ENCODE measurements around the gene CATSPER3.

Gene CATSPER3

DNA sequence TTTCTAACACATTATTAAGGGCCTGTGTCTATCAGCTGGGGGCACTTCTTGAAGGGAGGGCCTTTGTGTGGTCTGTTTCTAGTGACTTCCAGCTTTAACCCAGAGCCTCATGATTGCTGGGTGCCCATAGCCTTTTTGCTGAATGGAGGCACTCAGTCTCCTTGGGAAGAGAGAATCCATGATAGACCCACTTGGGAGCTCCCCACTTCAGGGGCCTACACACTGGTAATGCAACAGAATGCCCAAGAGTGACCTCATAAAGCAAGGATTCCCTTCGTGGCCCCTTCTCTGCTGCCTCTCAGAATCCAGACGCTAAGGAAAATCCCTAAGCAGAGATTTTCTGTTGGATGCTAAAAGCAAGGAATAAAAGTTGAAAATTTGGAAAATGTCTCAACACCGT, at the start of gene CATSPER3:
TSS of gene CATSPER3 (plus strand) at position 301 of the 400 bp plus-strand sequence. CDS start at position 386, 85 bp downstream.
- DNase-seq (ENCODE audit: low read depth): no peak

DNA sequence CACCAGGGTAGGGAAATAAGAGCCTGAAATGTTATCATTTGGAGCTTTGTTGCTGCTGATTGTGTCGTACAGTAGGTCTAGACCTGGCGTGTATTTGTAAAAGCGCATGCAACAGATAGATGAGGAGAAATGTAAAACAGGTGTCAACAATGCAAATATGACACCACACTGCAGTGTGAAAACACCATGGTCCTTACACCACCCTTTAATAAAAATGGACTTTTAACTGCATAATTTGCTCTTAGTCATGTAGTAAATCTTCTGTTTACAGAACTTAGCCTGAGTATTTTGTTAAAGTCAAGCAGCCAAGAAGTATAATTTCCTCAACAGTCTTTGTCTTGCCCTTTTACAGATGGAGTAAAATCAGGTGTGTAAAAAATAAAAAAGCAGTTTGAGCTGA, 48.8 kb upstream of the CATSPER3 start:
- no peak for DNase-seq (ENCODE audit: low read depth)

DNA sequence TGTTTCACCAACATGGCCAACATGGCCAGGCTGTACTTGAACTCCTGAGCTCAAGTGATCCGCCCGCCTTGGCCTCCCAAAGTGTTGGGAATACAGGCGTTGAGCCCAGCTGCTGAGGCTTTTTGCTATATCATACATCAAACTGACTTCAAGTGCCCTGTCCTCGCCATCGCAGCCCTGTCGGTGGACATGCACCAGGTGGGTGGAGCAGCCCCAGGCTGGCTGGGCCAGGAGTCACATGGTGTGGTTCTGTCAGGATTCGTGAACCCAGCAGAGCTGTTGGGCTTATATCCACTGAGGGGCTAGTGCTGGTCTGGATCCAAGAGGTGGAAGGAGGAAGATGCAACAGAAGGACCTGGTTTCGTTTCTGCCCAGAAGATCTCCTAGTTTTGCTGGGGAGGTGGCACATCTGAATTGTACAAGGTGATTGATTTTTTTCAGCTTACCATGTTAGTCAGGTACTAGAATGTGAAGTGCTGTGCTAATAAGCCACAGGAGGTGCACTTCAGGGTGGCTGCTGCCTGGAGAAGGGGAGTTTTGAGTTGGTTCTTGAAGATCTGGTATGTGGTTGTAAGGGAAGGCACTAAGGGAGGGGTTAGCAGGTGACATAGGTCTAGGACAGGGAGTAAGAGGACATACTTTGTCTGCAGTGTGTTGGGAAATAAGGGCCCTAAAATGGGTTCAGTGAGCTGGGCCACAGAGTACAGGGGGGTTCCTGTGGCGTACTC, 46.7 kb upstream of the CATSPER3 start:
- no peak for DNase-seq (ENCODE audit: low read depth)

DNA sequence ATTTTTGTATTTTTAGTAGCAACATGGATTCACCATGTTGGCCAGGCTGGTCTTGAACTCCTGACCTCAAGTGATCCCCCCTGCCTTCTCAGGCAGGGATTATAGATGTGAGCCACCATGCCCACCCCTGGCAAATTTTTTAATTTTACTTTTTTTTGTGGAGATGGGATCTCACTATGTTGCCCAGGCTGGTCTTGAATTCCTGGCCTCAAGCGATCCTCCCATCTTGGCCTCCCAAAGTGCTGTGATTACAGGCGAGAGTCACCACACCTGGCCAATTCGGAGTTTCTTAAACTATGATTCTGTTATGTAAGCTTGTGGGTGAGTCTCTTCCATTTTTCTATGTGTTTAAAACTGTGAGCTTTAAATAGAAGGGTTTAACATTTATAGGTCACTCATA, 35.2 kb upstream of the CATSPER3 start:
- no peak for DNase-seq (ENCODE audit: low read depth)

DNA sequence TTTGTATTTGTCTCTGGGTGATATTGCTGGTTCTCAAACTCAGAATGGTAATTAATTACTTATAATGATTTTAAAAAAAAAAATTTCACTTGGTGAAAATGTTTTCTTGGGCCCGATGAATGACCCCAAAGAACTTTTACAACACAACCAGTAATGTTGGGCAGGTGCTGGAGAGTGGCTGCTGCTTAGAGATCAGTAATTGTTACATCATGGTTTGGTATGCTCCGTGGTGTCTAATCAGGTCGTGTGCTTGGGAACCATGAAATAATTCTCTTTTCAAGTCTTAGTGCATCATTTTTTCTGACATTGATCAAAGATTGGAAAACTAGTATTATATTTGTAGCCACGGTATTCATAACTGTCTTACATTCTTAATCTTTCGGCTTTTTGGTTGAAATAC, 33.5 kb upstream of the CATSPER3 start:
- no peak for DNase-seq (ENCODE audit: low read depth)

DNA sequence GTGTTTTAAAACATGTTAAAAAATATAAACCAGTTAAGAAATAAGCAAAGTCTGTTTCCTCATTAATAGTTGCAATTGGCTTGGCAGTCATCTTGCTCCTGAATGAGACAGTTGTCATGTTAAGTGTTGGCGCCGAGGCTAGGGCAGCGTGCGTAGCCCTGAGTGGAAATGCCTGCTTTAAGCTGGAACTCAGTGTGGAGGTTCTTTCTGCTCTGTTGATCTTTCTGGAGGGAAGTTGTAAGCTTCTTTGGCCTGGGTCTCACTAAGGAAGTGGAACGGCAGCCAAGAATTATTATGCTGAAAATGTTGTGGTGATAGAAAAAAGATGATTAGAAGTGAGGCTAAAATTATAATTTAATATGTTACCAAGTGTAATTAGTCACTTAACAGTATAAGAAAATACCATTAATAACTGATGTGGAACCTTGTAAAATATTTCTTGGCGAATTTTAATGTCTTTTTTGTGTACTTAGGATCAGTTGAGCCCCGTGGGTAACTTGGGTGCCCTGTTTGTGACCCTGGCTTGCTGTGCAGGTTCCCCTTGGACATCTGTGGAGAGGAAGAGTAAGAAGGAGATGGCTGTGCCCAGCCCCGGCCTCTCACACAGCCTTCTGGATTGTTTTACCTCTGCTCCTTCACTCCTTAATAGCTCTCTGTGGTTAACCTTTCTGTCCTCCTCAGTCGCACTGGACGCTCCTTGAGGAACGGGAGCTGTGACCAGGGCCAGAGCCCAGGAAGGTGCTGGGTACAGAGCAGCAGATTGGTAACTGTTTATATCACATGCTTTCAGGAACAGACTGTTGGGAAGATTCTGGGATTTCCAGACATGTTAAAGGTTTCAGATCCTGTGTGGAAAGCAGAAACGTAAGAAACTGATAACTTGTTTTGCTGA, 31.8 kb upstream of the CATSPER3 start:
- DNase-seq (ENCODE audit: low read depth): no peak

DNA sequence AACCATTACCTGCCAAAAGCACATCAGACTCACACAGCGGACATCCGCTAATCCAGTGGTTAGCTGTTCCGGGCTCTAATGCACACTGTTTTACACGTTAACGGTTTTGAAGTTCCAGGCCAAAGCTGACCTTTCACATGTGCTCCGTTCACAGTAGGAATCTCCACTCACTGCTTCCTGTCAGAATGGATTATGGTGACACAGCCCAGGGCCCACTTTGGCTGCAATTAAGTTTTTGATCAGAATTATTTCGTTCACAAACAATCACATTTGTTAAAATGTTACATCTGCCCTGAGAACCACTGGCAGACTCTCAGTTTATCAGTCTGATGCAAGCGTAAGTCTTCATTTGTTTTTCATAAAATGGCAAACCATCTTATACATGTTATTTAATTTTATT, 30.2 kb upstream of the CATSPER3 start:
- DNase-seq (ENCODE audit: low read depth): no peak

DNA sequence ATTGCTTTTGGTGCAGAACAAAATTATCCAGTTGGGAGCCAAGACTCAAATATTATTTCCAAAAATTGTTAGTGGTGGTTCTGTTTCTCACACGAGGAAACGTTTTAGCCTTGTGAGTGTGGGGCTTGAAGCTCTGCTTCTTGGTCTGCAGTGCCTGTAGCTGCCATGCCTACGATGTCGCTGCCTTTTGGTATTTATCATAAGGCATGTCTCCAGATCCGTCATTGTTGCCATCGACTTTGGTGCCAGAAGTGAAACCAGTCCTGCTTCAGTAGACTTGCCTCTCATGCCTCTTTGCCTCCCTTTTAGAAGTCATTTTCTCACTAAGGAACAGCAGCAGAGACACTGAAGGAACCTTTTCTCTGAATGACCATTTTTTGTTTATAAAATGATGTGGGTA, 29.7 kb upstream of the CATSPER3 start:
- no peak for DNase-seq (ENCODE audit: low read depth)

DNA sequence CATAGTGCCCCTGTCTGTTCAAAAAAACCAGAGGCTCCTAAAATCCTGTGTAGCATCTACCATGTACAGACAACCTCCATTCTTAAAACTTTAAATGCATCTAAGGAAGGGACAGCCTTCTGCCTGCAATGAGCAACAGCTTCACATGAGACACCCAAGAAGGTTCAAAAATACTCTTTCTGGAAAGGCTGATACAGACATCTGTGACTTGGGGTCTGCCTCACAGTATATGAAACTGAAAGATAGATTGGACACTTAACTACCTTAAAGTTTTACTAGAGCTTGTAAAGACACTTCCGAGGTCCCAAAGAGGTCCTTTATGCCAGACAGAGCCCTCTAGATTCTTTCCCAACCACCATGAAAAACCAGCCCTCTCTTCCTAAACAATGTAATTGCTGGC, 28.2 kb upstream of the CATSPER3 start:
- DNase-seq (ENCODE audit: low read depth): no peak

DNA sequence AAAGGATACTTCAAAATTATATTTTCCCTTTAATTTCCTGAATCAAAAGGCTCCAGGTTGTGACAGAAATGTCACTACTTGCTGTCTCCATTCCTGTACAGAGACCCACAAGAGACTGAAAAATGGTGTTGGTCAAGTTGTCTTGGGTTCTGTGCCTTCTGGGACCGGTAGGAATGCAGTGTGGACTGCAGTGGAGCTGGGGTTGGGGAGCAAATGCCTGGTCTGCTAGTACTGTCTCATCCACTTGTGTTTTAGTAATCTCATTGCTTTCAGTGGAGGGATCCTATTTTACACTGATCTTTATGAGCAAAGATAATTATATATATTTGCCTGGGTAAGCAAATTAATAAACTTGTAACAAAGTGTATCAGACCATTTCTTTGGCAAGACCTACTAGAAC, 24.2 kb upstream of the CATSPER3 start:
- DNase-seq (ENCODE audit: low read depth): no peak

DNA sequence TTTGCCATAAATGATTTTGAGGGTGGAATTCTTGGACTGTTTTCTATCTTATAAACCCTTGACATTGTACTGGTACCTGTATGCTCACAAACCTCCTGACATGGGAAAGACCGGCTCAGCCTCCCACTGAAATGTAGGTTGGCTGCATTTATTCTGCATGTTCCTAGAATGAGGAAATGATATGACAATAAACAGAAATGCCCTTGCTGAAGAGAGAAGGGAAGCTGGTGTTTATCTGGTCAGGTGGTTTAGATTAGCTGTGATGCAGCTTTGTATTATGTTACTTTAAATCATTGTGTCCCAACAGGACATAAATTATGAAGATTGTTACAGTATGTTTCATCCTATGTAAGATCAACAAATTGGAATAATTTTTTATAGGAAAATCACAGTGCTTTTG, 23.1 kb upstream of the CATSPER3 start:
- no peak for DNase-seq (ENCODE audit: low read depth)

DNA sequence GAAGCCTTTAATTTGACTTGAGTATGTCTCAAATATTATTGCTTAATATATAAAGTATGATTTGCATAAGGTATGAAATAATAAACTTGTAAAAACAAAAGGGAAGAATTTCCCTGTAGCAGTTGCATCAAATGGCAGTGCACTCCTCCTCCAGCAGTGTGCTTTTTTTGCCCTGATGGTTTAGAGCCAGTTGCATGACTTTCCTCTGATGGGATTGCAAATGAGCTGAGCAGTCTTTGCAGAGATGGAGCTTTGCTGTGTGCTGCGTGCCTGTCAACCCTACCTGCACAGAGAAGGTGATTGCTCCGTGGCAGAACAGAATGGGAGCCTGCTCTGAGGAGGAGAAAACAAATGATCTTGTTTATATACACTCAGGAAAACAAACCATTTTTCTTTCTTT, 22.7 kb upstream of the CATSPER3 start:
- no peak for DNase-seq (ENCODE audit: low read depth)

DNA sequence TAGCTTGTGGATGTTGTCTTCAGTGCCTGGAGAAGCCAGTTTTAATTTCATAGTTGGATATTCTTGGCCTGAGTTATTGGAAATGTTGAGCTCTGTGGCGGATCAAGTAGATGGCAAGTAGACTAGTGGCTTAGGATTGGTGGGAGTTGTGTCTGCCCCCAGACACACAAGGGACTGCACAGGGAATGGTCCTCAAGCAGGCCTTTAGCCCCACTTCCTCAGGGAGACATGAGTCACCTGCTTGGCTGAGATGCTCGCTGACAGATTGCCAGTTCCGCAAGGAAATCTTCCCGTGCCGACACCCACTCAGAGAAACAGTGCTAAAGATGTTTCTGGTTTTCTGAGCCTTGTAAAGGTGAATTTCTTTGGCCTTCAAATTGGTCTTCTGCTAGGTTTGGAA, 18.8 kb upstream of the CATSPER3 start:
- DNase-seq (ENCODE audit: low read depth): no peak

DNA sequence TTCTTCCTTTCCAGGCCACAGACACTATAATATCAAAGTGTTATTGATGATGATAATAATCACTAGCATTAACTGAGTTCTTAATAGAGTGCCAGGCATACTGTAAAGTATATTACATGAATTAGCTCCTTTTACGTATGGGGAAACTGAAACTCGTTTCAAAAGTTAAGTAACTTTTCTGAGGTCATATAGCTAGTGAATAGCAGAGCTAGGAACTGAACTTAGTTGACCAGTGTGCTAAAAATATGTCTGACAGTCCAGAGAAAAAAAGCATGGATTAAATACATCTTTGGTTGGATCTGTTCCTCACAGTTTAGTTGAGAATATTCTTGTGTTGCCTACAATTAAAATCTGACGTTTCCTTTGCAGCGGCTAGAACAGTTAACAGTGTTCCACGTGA, 18.4 kb upstream of the CATSPER3 start:
- no peak for DNase-seq (ENCODE audit: low read depth)

DNA sequence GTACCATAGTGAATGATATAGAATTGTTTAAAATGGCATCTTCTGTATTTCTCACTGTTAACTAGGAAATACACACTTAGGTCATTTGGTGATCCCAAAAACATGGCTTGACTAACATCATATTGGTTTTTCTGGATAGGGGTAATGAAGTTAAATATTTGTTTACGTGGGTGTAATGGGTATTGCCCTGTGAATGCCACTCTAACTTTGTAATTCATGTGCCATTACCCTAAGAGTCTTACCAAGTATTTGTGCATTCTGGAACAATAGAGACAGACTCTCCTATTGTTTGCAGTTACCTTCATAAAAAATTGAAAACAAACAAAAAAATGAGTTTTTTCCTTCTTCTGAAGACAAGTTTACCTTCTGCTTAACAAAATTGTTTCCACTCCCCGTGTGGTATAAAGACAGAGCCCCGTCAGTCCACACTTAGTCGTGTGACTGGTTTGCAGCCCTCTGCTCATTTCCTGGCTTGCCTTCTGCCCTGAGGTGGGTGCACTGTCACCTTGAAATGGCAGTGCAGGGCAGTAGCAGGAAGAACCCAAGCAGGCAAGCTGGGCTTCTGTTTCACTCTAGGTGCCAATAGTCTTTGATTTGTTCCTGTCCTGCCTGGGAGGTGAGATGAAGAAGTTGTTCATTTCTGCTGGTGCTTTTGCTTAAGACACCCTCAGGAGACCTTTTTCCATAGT, 9.6 kb upstream of the CATSPER3 start:
- no peak for DNase-seq (ENCODE audit: low read depth)

DNA sequence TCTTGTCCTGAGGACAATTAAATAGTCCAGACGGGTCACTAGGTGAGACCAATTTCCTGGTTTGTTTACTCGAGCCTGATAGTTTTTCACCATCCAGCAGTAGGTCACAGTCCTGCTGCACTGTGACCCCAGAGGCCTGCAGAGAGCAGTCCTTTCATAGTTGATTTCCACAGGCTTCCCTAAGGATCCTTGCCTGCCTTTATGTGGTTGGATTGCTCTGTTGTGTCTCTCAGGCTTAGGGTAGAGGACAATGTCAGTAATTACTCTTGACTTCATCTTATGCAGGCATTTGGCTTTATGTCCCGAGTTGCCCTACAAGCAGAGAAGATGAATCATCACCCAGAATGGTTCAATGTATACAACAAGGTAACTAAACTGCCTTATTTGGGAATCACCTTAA, 9.0 kb upstream of the CATSPER3 start:
- DNase-seq (ENCODE audit: low read depth): no peak

DNA sequence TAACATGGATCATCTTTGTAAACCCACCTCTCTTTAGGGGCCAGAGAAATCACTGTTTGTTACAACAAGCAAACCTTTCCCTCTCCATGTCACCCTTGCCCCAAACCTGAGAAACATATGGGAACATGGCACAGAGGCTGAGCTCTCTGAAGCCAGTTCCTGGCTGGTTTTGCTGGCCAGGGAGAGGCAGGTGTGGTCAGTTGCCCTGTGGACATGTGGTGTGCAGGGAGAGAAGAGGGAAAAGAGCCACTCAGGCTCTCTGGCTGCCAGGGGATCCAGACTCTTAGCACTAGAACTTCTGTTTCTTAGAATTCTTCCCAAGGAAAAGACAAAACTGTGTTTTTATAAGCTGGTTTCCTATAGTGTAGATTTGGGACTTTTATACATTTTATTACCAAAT, 4.6 kb upstream of the CATSPER3 start:
- no peak for DNase-seq (ENCODE audit: low read depth)

DNA sequence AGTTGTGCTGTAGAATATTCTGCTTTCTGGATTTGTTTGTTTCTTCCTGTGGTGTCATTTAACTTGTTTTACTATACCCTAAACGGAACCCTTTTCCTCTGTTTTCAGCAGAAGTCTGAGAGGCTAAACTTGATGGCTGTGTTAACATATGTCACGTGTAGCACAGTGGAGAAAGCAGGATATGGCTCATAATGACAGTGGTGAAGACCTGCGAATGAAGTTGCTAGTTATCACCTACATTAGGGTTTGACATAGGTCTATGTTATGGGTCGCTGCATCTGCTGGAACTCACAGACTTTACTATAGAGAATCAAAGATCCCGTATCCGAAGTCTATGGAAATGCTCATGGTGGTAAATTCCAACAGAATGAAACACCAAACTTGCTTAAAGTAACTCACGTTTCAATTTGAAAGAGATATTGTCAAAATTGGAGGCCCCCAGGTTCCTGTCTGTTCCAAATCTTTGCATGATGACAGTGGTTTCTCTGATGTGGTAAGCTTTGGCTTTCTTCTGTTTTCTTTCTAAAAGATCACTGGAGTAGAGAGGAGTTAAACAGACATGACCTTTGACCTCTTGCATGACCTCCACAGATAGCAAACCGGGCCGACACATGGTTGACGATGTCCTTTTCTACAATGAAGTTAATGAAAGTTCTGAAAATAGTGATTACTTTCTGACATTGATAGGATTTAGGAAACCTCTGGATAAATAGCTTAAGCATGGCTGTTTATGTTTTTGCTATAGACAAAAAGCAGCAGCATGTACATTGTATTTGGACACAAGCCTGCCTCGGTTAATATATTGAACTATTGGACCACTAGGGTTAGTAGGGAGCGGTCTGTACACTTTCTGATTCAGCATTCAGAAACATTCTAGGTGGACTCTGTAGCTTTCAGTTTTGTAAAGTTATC, 3.1 kb upstream of the CATSPER3 start:
- no peak for DNase-seq (ENCODE audit: low read depth)

DNA sequence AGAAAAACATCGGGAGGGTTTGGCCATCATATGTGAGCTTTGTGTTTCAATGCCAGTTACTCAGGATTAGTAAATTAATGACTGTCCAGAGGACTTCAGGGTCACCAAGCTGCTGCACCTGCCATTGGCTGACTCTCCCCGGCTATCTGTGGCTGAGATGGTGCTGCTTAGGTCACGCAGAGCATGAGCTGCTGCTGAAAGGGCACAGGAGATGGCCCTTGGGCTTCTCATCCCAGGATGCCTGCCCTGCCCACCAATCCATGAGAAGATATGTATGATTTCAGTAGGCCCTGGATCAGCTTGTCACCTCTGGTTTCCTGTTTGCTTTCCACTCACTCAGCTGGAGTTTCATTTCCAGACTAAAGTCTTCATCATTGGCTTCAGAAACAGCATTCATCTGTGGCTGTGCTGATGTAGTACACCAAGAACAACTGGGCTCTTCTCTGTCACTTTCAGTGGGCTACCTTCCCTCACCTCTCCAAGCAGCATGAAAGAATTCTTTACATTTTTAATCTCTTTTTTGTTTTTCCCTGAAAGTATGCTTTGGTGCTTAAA, 2.4 kb upstream of the CATSPER3 start:
- DNase-seq (ENCODE audit: low read depth): no peak

DNA sequence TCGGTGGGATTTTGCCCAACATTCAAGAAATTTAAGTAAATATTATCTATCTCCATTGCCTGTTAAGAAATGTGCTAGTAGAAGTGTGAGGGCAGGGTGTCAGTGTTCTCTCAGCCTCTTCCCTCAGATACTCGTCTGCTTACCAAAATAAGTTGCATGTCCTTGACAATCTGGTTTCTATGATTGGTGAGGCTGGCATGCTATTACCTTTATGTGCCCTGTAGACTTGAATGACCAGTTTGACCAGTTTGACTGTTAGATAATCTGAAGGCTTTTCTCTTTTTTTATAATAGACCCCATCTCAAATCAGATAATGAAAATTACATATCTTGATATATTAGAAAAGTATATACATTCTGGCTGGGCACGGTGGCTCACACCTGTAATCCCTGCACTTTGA, 348 bp downstream of the CATSPER3 start:
- no peak for DNase-seq (ENCODE audit: low read depth)

DNA sequence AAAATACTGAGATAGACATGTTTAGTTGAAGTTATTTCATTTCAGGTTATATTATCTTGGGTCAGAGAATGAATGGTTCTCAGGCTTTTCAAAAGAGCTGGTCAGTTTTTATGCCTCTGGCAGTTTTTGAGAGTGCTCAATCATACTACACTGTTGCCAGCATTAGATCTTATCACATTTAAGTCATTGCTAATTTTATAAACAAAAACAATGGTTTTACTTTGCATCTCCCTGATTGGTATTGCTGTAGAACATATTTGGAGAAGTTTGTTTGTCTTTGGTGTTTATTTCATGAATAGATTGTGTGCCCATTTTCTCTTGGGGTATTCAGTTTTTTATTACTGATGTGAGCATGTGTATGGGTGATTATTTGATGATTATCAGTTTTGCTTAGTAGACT, 1.5 kb downstream of the CATSPER3 start:
- DNase-seq (ENCODE audit: low read depth): no peak
